SK-N-MC (cell line): ENCODE data around the gene RIMBP3B.
"Not testable (repeated sequence)": the region's sequence is repeated elsewhere in the genome, so short reads cannot be mapped to it uniquely, and the experiment has no call there.

Source experiments
- DNase-seq: peaks from one replicate; pipeline ENCODE4 v3.0.0-alpha.2; 2011; ENCODE audit warnings: low read depth, low spot score
- H3K27ac ChIP-seq: fragments of 200-600 bp; sonication (generic); 2 replicates; pipeline ENCODE4 v1.5.1; 2016; ENCODE audit warnings: mixed run types
- H3K36me3 ChIP-seq: fragments of 200-600 bp; sonication (generic); 2 replicates; pipeline ENCODE4 v1.6.1; 2017; ENCODE audit warnings: antibody characterized with exemption, low read length, mixed read lengths; ENCODE audit not compliant: insufficient read depth
- H3K4me3 ChIP-seq: fragments of 200-600 bp; sonication (generic); 2 replicates; pipeline ENCODE4 v1.5.1; 2016
- H3K9ac ChIP-seq: fragments of 200-600 bp; sonication (generic); 2 replicates; pipeline ENCODE4 v1.8.0; 2017; ENCODE audit warnings: mixed run types, mixed read lengths; ENCODE audit not compliant: insufficient read length
- H3K9me3 ChIP-seq: fragments of 200-600 bp; sonication (generic); 2 replicates; pipeline ENCODE4 v1.6.1; 2017; ENCODE audit warnings: low read depth, mild to moderate bottlenecking, antibody characterized with exemption, low read length, moderate library complexity, mixed read lengths

Gene RIMBP3B

DNA sequence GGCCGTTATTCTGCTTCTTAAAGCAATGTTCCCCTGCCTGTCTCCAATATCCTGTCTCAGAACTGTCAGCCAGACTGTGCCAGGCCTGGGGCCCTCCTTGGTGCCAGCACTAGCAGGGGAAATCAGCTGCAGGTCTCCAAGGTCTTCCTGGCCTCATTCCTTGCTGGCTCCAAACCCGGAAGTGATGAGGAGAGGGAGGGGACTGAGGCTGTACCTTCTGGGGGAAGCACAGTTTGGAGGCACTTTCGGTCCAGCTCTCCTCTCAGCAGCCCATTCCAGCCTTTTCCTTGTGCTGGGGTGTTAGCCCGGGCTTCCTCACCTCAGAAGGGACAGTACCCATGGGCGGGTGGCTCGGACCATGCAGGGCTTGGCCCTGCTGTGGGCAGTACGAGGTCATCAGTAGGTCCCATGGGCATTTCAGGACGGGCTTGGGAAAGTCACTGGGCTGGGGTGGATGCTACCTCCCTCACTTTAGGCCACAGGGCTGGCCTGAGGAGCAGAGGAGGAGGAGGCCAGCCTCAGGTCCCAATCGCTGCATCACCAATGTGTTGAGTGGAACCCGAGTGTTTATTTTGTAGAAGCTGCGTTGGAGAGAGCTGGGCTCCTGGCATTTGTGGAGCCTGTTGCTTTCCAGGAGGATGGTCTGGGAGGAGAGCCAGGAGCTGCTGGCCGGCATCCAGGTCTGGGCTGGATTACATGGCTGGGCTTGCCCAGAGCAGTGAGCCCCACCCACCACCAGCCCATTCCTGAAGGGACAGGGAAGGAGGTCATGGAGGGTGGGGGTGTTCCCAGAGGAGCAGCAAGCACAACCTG, 52.7 kb downstream of the RIMBP3B start:
- DNase-seq, H3K36me3 ChIP-seq, H3K9me3 ChIP-seq, H3K27ac ChIP-seq, H3K9ac ChIP-seq, H3K4me3 ChIP-seq: not testable (repeated sequence)

DNA sequence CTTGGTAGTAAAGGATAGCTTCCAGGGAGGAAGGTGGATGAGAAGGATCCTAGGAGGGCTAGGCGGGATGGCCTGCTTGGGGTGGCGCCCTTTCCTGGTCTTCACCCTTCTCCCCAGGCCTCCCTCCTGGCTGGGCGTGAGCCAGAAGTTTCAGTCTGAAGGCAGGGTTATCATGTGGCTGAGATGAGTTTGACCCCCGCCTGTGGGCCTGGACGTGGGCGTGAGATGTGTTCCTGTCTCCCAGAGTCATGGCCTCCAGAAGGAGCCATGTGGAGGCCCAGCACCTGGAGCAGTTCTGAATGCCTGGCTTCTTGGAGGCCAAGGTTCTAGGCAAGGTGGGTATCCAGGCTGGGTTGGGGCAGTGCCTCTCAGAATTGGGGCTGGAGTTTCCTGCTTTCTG, 54.5 kb downstream of the RIMBP3B start:
- H3K36me3 ChIP-seq, DNase-seq, H3K27ac ChIP-seq, H3K9me3 ChIP-seq, H3K9ac ChIP-seq, H3K4me3 ChIP-seq: not testable (repeated sequence)
